HepG2 (cell line): ENCODE measurements around the gene FIZ1. TPM values are rescaled to one million over a fixed set of nuclear protein-coding genes. Genes with fewer than 3 reads are reported as not detected.
A peak's percentile ranks its signal among the peaks of the same experiment; 100 is the strongest.

Experiments used
- ARID5B ChIP-seq: IDR thresholded peaks from 2 replicates; pipeline ENCODE4 v1.4.0; 2020; ENCODE audit warnings: mild to moderate bottlenecking, missing genetic modification reagents
- ARNT ChIP-seq: fragments of 450-650 bp; IDR thresholded peaks from 2 replicates; pipeline ENCODE4 v1.6.1; 2017
- CBX2 ChIP-seq, 2 experiments: fragments of 200-600 bp in 1 of 2; sonication (generic); formaldehyde crosslinking in 1 of 2; IDR thresholded peaks; 2 replicates each; pipeline versions ENCODE4 v1.7.0 to v1.8.1; 2018 to 2022; ENCODE audit warnings: low read depth in 2 of 2, low read length in 1 of 2, mild to moderate bottlenecking in 1 of 2, missing genetic modification reagents in 1 of 2
- CEBPZ ChIP-seq: IDR thresholded peaks from 2 replicates; pipeline ENCODE4 v1.6.1; 2012; ENCODE audit warnings: low read length, improper control_type of control experiment
- FOXA3 ChIP-seq: IDR thresholded peaks from 2 replicates; pipeline ENCODE4 v1.6.1; 2016; ENCODE audit warnings: missing genetic modification reagents, missing compliant biosample characterization
- KLF6 ChIP-seq: IDR thresholded peaks from 2 replicates; pipeline ENCODE4 v1.8.0; 2016; ENCODE audit warnings: missing biosample characterization, missing genetic modification reagents
- NAIF1 ChIP-seq: sonication (generic); formaldehyde crosslinking; IDR thresholded peaks from 2 replicates; pipeline ENCODE4 v1.5.0; 2020; ENCODE audit warnings: mild to moderate bottlenecking, missing genetic modification reagents, borderline replicate concordance
- REPIN1 ChIP-seq: sonication (generic); formaldehyde crosslinking; IDR thresholded peaks from 2 replicates; pipeline ENCODE4 v1.8.0; 2022; ENCODE audit warnings: missing genetic modification reagents, low read depth, mild to moderate bottlenecking, borderline replicate concordance
- SIN3B ChIP-seq: fragments of 150-350 bp; IDR thresholded peaks from 2 replicates; pipeline ENCODE4 v1.6.1; 2014; ENCODE audit warnings: low read length
- STAT5B ChIP-seq: sonication (generic); formaldehyde crosslinking; IDR thresholded peaks from 2 replicates; pipeline ENCODE4 v1.4.0; 2020; ENCODE audit warnings: missing genetic modification reagents
- ZBTB1 ChIP-seq: sonication (generic); formaldehyde crosslinking; IDR thresholded peaks from 2 replicates; pipeline ENCODE4 v1.4.0; 2020; ENCODE audit warnings: missing genetic modification reagents, borderline replicate concordance
- ZNF281 ChIP-seq: sonication (generic); formaldehyde crosslinking; IDR thresholded peaks from 2 replicates; pipeline ENCODE4 v1.4.0; 2020; ENCODE audit warnings: missing genetic modification reagents, borderline replicate concordance
- ZNF335 ChIP-seq: sonication (generic); formaldehyde crosslinking; IDR thresholded peaks from 2 replicates; pipeline ENCODE4 v1.4.0; 2020; ENCODE audit warnings: missing genetic modification reagents
- ZNF430 ChIP-seq: sonication (generic); formaldehyde crosslinking; IDR thresholded peaks from 2 replicates; pipeline ENCODE4 v1.9.0; 2021; ENCODE audit warnings: mild to moderate bottlenecking, missing genetic modification reagents
- ZNF446 ChIP-seq: sonication (generic); formaldehyde crosslinking; IDR thresholded peaks from 2 replicates; pipeline ENCODE4 v1.5.0; 2020; ENCODE audit warnings: mild to moderate bottlenecking, missing genetic modification reagents
- ZNF510 ChIP-seq: sonication (generic); formaldehyde crosslinking; IDR thresholded peaks from 2 replicates; pipeline ENCODE4 v1.4.0; 2020; ENCODE audit warnings: low read depth, mild to moderate bottlenecking, missing genetic modification reagents
- ZNF878 ChIP-seq: sonication (generic); formaldehyde crosslinking; IDR thresholded peaks from 2 replicates; pipeline ENCODE4 v1.8.1; 2023; ENCODE audit warnings: mild to moderate bottlenecking, missing genetic modification reagents, moderate library complexity
- polyA plus RNA-seq, 8 experiments: library from polyadenylated mRNA; depleted of rRNA in 3 of 8; stranded (reverse) in 7 of 8; unstranded in 1 of 8; fragments of >200 nt; fragmentation: Illumina TruSeq in 4 of 8; extraction: Trizol in 4 of 8; gene quantifications; 2 replicates each; pipeline versions ENCODE4 v1.2.1 to v1.2.3, GENCODE V29; 2011 to 2016; ENCODE audit warnings: low read depth in 4 of 8, missing spikeins in 1 of 8, mixed read lengths in 1 of 8; ENCODE audit not compliant: insufficient read depth in 1 of 8
- total RNA-seq, 5 experiments: library from RNA; depleted of rRNA; stranded (reverse); fragments of >200 nt; fragmentation: Illumina TruSeq; extraction: Trizol; gene quantifications; 2 replicates each; pipeline ENCODE4 v1.2.3, GENCODE V29; 2016; ENCODE audit warnings: low read depth in 1 of 5
- TF ChIP-seq, protein P1 (sequence below): IDR thresholded peaks from 2 replicates; pipeline ENCODE4 v1.6.1; 2012; ENCODE audit warnings: inconsistent platforms

FIZ1 gene
- total and polyA plus RNA-seq, 2 of the 13 experiments (the other 11 are each of a cell fraction or from before 2014, with no cell fraction given): 3.6 to 5.9 TPM

GRCh38 chr19:55643003-55643886 lies 43.9 kb upstream of the FIZ1 start, which contains the start of gene ZNF581 (continued):
- TF ChIP-seq ZNF281 (CRISPR knock-in tag) (peak; percentile 74), REPIN1 (CRISPR knock-in tag) (peak; percentile 52; the same call in 1 of the 2 replicates), ZNF335 (CRISPR knock-in tag) (peak; percentile 65; the same call in 1 of the 2 replicates), STAT5B (CRISPR knock-in tag) (0 out of 2 replicates have a peak, but pooled peaks have one; percentile 19), KLF6 (CRISPR knock-in tag) (peak; percentile 40; the same call in 1 of the 2 replicates), CEBPZ (no peak), ZNF510 (CRISPR knock-in tag) (no peak), FOXA3 (0 out of 2 replicates have a peak, but pooled peaks have one; percentile 26), ZBTB1 (CRISPR knock-in tag) (no peak), ZNF430 (CRISPR knock-in tag) (peak; percentile 59; the same call in 1 of the 2 replicates), SIN3B (peak; percentile 91), CBX2 (IDR thresholded peaks at IDR 0.05; ENCODE audit: low read depth, low read length) (no peak), CBX2 (CRISPR knock-in tag; IDR thresholded peaks at IDR 0.05; ENCODE audit: low read depth) (no peak), NAIF1 (CRISPR knock-in tag) (peak; percentile 49; the same call in 1 of the 2 replicates), ARID5B (CRISPR knock-in tag) (peak; percentile 32; the same call in 1 of the 2 replicates), ARNT (no peak), ZNF878 (CRISPR knock-in tag) (0 out of 2 replicates have a peak, but pooled peaks have one; percentile 57), ZNF446 (CRISPR knock-in tag) (0 out of 2 replicates have a peak, but pooled peaks have one; percentile 49)
- TF ChIP-seq, protein P1, sequence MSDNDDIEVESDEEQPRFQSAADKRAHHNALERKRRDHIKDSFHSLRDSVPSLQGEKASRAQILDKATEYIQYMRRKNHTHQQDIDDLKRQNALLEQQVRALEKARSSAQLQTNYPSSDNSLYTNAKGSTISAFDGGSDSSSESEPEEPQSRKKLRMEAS: peak; percentile 42
